Stimulated activated CD8-positive, alpha-beta memory T cell treated with anti-CD3 and anti-CD28 coated beads, Interleukin-12 subunit alpha, Interleukin-12 subunit beta, amount 100 ng/mL, for 24 hours (primary cell): Measurements from ENCODE around the gene PHKG1.
"Not testable (repeated sequence)": the region's sequence is repeated elsewhere in the genome, so short reads cannot be mapped to it uniquely, and the experiment has no call there.

Experiments used
- DNase-seq: peaks from one replicate; pipeline ENCODE4 v3.0.0-alpha.2; 2020; ENCODE audit errors: extremely low read depth

The PHKG1 gene

GRCh38 chr7:56083150-56083785, 9.5 kb downstream of the PHKG1 start:
- DNase-seq = no peak

- no peak for DNase-seq
Observed at GRCh38 chr7:56081626-56082340, 11.0 kb downstream of the PHKG1 start.

- DNase-seq = not testable (repeated sequence)
Observed at GRCh38 chr7:56080726-56081435, 11.9 kb downstream of the PHKG1 start.

- no peak for DNase-seq
Observed at GRCh38 chr7:56079450-56080185, 13.1 kb downstream of the PHKG1 start.

- no peak for DNase-seq
Observed at GRCh38 chr7:56078196-56078595, 14.6 kb downstream of the PHKG1 start.

GRCh38 chr7:56077681-56078080, 15.1 kb downstream of the PHKG1 start:
- DNase-seq = no peak

GRCh38 chr7:56074371-56074791, 18.4 kb downstream of the PHKG1 start:
- DNase-seq = no peak

- DNase-seq = not testable (repeated sequence)
Observed at GRCh38 chr7:56066376-56066775, 26.4 kb downstream of the PHKG1 start.

- peak; percentile 75 for DNase-seq
Observed at GRCh38 chr7:56063882-56064625, 28.7 kb downstream of the PHKG1 start, which contains the start of gene SUMF2. TSS of gene SUMF2 (plus strand) at chr7:56064286. CDS start at chr7:56064312, 26 bp downstream.

GRCh38 chr7:56063500-56063881, 29.3 kb downstream of the PHKG1 start:
- no peak for DNase-seq

- no peak for DNase-seq
Observed at GRCh38 chr7:56062382-56062781, 30.4 kb downstream of the PHKG1 start.

- DNase-seq = no peak
Observed at GRCh38 chr7:56053993-56054392, 38.8 kb downstream of the PHKG1 start.

- DNase-seq = no peak
Observed at GRCh38 chr7:56053379-56053778, 39.4 kb downstream of the PHKG1 start.

- DNase-seq = peak; percentile 84
Observed at GRCh38 chr7:56051339-56052191, 41.2 kb downstream of the PHKG1 start, which contains the start of the genes CCT6A and PSPH. TSS of gene CCT6A (plus strand) at chr7:56051765. CDS start at chr7:56051849, 84 bp downstream. TSS of gene PSPH (minus strand) at chr7:56051444. CDS start at chr7:56021212, 30,232 bp downstream.

- no peak for DNase-seq
Observed at GRCh38 chr7:56051053-56051338, 41.8 kb downstream of the PHKG1 start.

- DNase-seq = not testable (repeated sequence)
Observed at GRCh38 chr7:56048763-56049162, 44.0 kb downstream of the PHKG1 start.

- no peak for DNase-seq
Observed at GRCh38 chr7:56048245-56048644, 44.5 kb downstream of the PHKG1 start.

GRCh38 chr7:56047446-56048116, 45.2 kb downstream of the PHKG1 start:
- not testable (repeated sequence) for DNase-seq

GRCh38 chr7:56046721-56047445, 45.9 kb downstream of the PHKG1 start:
- DNase-seq = no peak
